Spleen (tissue), 11 donors: ENCODE data around the gene CCDC170. TPM values are rescaled to one million over a fixed set of nuclear protein-coding genes. Genes with fewer than 3 reads are reported as not detected.

ENCODE experiments used
- DNase-seq: peaks from one replicate; pipeline ENCODE4 v3.0.0-alpha.2; 2020
- H3K27ac ChIP-seq, 8 donors: fragments of 200-600 bp; sonication (generic) in 7 of 8; 1 replicate in 4 of 8; 2 replicates in 4 of 8; pipeline versions ENCODE4 v1.5.0 to v1.8.0; 2016 to 2021; ENCODE audit warnings: inconsistent platforms in 4 of 8, mild to moderate bottlenecking in 4 of 8, moderate library complexity in 1 of 8
- H3K27me3 ChIP-seq, 7 donors: fragments of 200-600 bp; sonication (generic) in 6 of 7; replicated peaks in 1 of 7; 1 replicate in 4 of 7; 2 replicates in 3 of 7; pipeline versions ENCODE4 v1.5.0 to v1.8.0; 2016 to 2021; ENCODE audit warnings: inconsistent platforms in 3 of 7, mild to moderate bottlenecking in 1 of 7
- H3K36me3 ChIP-seq, 6 donors: fragments of 200-600 bp; sonication (generic) in 5 of 6; 1 replicate in 4 of 6; 2 replicates in 2 of 6; pipeline versions ENCODE4 v1.5.0 to v1.8.0; 2016 to 2021; ENCODE audit warnings: inconsistent platforms in 2 of 6
- H3K4me1 ChIP-seq, 6 donors: fragments of 200-600 bp; sonication (generic) in 5 of 6; 1 replicate in 3 of 6; 2 replicates in 3 of 6; pipeline versions ENCODE4 v1.5.0 to v1.8.0; 2016 to 2021; ENCODE audit warnings: inconsistent platforms in 3 of 6
- H3K4me3 ChIP-seq, 8 donors: fragments of 200-600 bp; sonication (generic) in 7 of 8; 1 replicate in 4 of 8; 2 replicates in 4 of 8; pipeline versions ENCODE4 v1.5.0 to v1.8.0; 2016 to 2021; ENCODE audit warnings: inconsistent platforms in 4 of 8, mild to moderate bottlenecking in 4 of 8, moderate library complexity in 2 of 8
- H3K9me3 ChIP-seq, 8 donors: fragments of 200-600 bp; sonication (generic) in 7 of 8; 1 replicate in 4 of 8; 2 replicates in 4 of 8; pipeline versions ENCODE4 v1.5.0 to v1.8.0; 2016 to 2021; ENCODE audit warnings: inconsistent platforms in 4 of 8
- POLR2A ChIP-seq, 3 donors: fragments of 450-650 bp; IDR thresholded peaks; one replicate each; pipeline ENCODE4 v1.5.1; 2017; ENCODE audit warnings: antibody characterized with exemption in 3 of 3, mild to moderate bottlenecking in 1 of 3
- POLR2AphosphoS5 ChIP-seq, 3 donors: sonication (generic); formaldehyde crosslinking; IDR thresholded peaks; one replicate each; pipeline ENCODE4 v1.5.1; 2017; ENCODE audit warnings: antibody characterized with exemption in 3 of 3
- WGBS, 5 donors: extraction: QIAGEN DNeasy Blood & Tissue Kit in 3 of 5; methylation state at CpG; one replicate each; pipeline versions ENCODE4 v1.1.5 to v1.1.7; 2013 to 2018; 5-methylcytosine and 5-hydroxymethylcytosine counted together
- intact Hi-C: fragments of 100-400 bp; cut with DNase I; formaldehyde crosslinking; loops from one replicate; pipeline ENCODE4 v1.15.0; 2023; ENCODE audit warnings: low total_unique reads
- polyA plus RNA-seq, 3 donors: library from polyadenylated mRNA; stranded (reverse); fragments of 200-250 nt; gene quantifications; one replicate each; pipeline ENCODE4 v1.2.1, GENCODE V29; 2013
- total RNA-seq, 7 donors: library from RNA; depleted of rRNA in 3 of 7; stranded (reverse); fragments of >200 nt in 3 of 7; fragmentation: NEBNext Ultra II Directional in 4 of 7; extraction: Animal tissue kit (Norgen Biotek cat#: 25700) in 4 of 7; gene quantifications; one replicate each; pipeline versions ENCODE4 v1.1.0 to v1.2.1, GENCODE V29; 2016 to 2021
- TF ChIP-seq, protein P1 (sequence below), 11 experiments: fragments of 200-600 bp in 7 of 11; fragments of 450-650 bp in 4 of 11; sonication (generic) in 4 of 11; IDR thresholded peaks in 8 of 11; conservative IDR thresholded peaks in 3 of 11; 1 replicate in 7 of 11; 2 replicates in 4 of 11; pipeline versions ENCODE4 v1.4.0 to v1.8.0; 2016 to 2021; ENCODE audit warnings: antibody characterized with exemption in 11 of 11, inconsistent platforms in 4 of 11, mild to moderate bottlenecking in 1 of 11
- donor health status: healthy with polysubstance abuse.
- donor health status: DM: no; HTN: no; CAD: no; lungs with moderate emphysema.
- donor health status: DM: no; HTN: no; CAD: no.
- donor health status: Bipolar disorder and iron deficiency.
- donor health status: healthy.
- donor health status: DM: no; HTN: no; CAD: no.
- donor health status: DM: yes; HTN: yes; CAD: no.

Gene CCDC170
- total and polyA plus RNA-seq, 10 donors: 0.49 to 4.3 (median 2.2) TPM

- Histone ChIP-seq H3K27ac (no peak overlapping the region), H3K4me1 (no peaks in the 10 kb centered on the region), H3K36me3 (no peaks in the 10 kb centered on the region), H3K27me3 (peaks cover 0 to 9% (median 0%) of the 10 kb centered on the region in 7 donors), H3K4me3 (no peak overlapping the region), H3K9me3 (peaks cover 3 to 28% (median 20%) of the 10 kb centered on the region in 8 donors)
- intact Hi-C loops: no loop called here
- TF ChIP-seq POLR2AphosphoS5 (IDR thresholded peaks at IDR 0.05) (no peak), POLR2A (IDR thresholded peaks at IDR 0.05) (no peak)
- TF ChIP-seq, protein P1, sequence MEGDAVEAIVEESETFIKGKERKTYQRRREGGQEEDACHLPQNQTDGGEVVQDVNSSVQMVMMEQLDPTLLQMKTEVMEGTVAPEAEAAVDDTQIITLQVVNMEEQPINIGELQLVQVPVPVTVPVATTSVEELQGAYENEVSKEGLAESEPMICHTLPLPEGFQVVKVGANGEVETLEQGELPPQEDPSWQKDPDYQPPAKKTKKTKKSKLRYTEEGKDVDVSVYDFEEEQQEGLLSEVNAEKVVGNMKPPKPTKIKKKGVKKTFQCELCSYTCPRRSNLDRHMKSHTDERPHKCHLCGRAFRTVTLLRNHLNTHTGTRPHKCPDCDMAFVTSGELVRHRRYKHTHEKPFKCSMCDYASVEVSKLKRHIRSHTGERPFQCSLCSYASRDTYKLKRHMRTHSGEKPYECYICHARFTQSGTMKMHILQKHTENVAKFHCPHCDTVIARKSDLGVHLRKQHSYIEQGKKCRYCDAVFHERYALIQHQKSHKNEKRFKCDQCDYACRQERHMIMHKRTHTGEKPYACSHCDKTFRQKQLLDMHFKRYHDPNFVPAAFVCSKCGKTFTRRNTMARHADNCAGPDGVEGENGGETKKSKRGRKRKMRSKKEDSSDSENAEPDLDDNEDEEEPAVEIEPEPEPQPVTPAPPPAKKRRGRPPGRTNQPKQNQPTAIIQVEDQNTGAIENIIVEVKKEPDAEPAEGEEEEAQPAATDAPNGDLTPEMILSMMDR (IDR thresholded peaks at IDR 0.05 in 8 of 11, conservative IDR thresholded peaks at IDR 0.05 in 3 of 11): no peak
- 83 to 98% (median 89%) methylated on average over 3 of the region's 3 CpGs for WGBS, 5 donors
- no peak for DNase-seq
Observed at GRCh38 chr6:151651639-151652038, 157.8 kb downstream of the CCDC170 start.

GRCh38 chr6:151652325-151652724, 158.5 kb downstream of the CCDC170 start:
- WGBS, 5 donors: 51 to 88% (median 81%) methylated on average over 2 of the region's 2 CpGs
- no peaks in the 10 kb centered on the region for H3K36me3 ChIP-seq
- intact Hi-C loops: no loop called here
- peaks cover 3 to 28% (median 20%) of the 10 kb centered on the region in 8 donors for H3K9me3 ChIP-seq
- H3K27me3 ChIP-seq: peaks cover 0 to 9% (median 0%) of the 10 kb centered on the region in 7 donors
- H3K27ac ChIP-seq: no peak overlapping the region
- TF ChIP-seq, protein P1 (IDR thresholded peaks at IDR 0.05 in 8 of 11, conservative IDR thresholded peaks at IDR 0.05 in 3 of 11): no peak
- no peak for TF ChIP-seq POLR2A (IDR thresholded peaks at IDR 0.05)
- TF ChIP-seq POLR2AphosphoS5 (IDR thresholded peaks at IDR 0.05): no peak
- DNase-seq: no peak
- no peaks in the 10 kb centered on the region for H3K4me1 ChIP-seq
- H3K4me3 ChIP-seq: no peak overlapping the region

DNA sequence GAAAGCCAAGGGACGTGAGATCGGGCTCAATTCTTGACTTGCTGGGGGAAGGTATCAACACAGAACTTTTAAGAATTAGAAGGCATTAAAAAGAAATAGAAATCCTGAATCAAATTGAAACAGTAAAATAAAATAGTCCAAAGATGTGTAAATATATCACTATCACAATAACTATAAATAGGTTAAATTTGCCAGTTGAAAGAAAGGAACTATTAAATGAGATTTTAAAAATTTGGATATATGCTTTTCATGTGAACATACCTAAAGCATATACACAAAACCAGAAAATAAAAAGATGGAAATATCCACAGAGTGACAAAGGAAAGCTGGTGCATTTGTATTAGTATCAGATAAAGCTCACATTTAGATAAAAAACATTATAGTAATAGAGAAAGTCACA, 161.3 kb downstream of the CCDC170 start:
- Histone ChIP-seq H3K9me3 (peaks cover 3 to 28% (median 20%) of the 10 kb centered on the region in 8 donors), H3K4me3 (no peak overlapping the region), H3K4me1 (no peaks in the 10 kb centered on the region), H3K27me3 (no peaks in the 10 kb centered on the region), H3K36me3 (no peaks in the 10 kb centered on the region), H3K27ac (no peak overlapping the region)
- intact Hi-C loops: no loop called here
- 91 to 98% (median 95%) methylated on average over 2 of the region's 2 CpGs for WGBS, 5 donors
- no peak for DNase-seq
- TF ChIP-seq, protein P1 (IDR thresholded peaks at IDR 0.05 in 8 of 11, conservative IDR thresholded peaks at IDR 0.05 in 3 of 11): no peak
- no peak for TF ChIP-seq POLR2A (IDR thresholded peaks at IDR 0.05)
- TF ChIP-seq POLR2AphosphoS5 (IDR thresholded peaks at IDR 0.05): no peak

GRCh38 chr6:151656392-151656791, 162.6 kb downstream of the CCDC170 start:
- TF ChIP-seq, protein P1 (IDR thresholded peaks at IDR 0.05 in 8 of 11, conservative IDR thresholded peaks at IDR 0.05 in 3 of 11): no peak
- no peak for TF ChIP-seq POLR2AphosphoS5 (IDR thresholded peaks at IDR 0.05)
- no peak for TF ChIP-seq POLR2A (IDR thresholded peaks at IDR 0.05)
- intact Hi-C loops: no loop called here
- DNase-seq: no peak
- 90 to 96% (median 94%) methylated on average over 4 of the region's 4 CpGs for WGBS, 5 donors
- Histone ChIP-seq H3K27me3 (no peaks in the 10 kb centered on the region), H3K9me3 (peaks cover 3 to 28% (median 20%) of the 10 kb centered on the region in 8 donors), H3K4me1 (no peaks in the 10 kb centered on the region), H3K36me3 (no peaks in the 10 kb centered on the region), H3K27ac (no peak overlapping the region), H3K4me3 (no peak overlapping the region)
